ENCODE data around the gene PARD3B.

PARD3B gene

GRCh38 chr2:204693262-204693661 lies 148.0 kb downstream of the PARD3B start:
- Histone ChIP-seq H3K27ac (no peak overlapping the region), H3K36me3 (replicated peaks) (no peaks in the 10 kb centered on the region), H3K27me3 (replicated peaks) (no peaks in the 10 kb centered on the region), H3K4me3 (ENCODE audit: low read depth, low read length) (no peak overlapping the region)
- DNase-seq: no peak
- TF ChIP-seq CTCF (IDR thresholded peaks at IDR 0.05; ENCODE audit: low read depth, low read length, missing control alignments): no peak
- in situ Hi-C loops (cut with HindIII; ENCODE audit: low pct_ligation_motif_present, low sequenced_read_pairs): no loop called here

- Histone ChIP-seq H3K27me3 (replicated peaks) (no peaks in the 10 kb centered on the region), H3K36me3 (replicated peaks) (no peaks in the 10 kb centered on the region), H3K27ac (no peak overlapping the region), H3K4me3 (ENCODE audit: low read depth, low read length) (no peak overlapping the region)
- no peak for DNase-seq
- no peak for TF ChIP-seq CTCF (IDR thresholded peaks at IDR 0.05; ENCODE audit: low read depth, low read length, missing control alignments)
- in situ Hi-C loops (cut with HindIII; ENCODE audit: low pct_ligation_motif_present, low sequenced_read_pairs): no loop called here
Measured at GRCh38 chr2:204695506-204695905, 150.2 kb downstream of the PARD3B start.

GRCh38 chr2:204696124-204696523 lies 150.8 kb downstream of the PARD3B start:
- H3K4me3 ChIP-seq (ENCODE audit: low read depth, low read length): no peak overlapping the region
- no peak overlapping the region for H3K27ac ChIP-seq
- TF ChIP-seq CTCF (IDR thresholded peaks at IDR 0.05; ENCODE audit: low read depth, low read length, missing control alignments): no peak
- in situ Hi-C loops (cut with HindIII; ENCODE audit: low pct_ligation_motif_present, low sequenced_read_pairs): no loop called here
- DNase-seq: no peak
- no peaks in the 10 kb centered on the region for H3K27me3 ChIP-seq (replicated peaks)
- H3K36me3 ChIP-seq (replicated peaks): no peaks in the 10 kb centered on the region

GRCh38 chr2:204705243-204705932 lies 160.1 kb downstream of the PARD3B start:
- Histone ChIP-seq H3K4me3 (ENCODE audit: low read depth, low read length) (no peak overlapping the region), H3K27me3 (replicated peaks) (no peaks in the 10 kb centered on the region), H3K36me3 (replicated peaks) (no peaks in the 10 kb centered on the region), H3K27ac (no peak overlapping the region)
- in situ Hi-C loops (cut with HindIII; ENCODE audit: low pct_ligation_motif_present, low sequenced_read_pairs): no loop called here
- DNase-seq: peak; percentile 7
- TF ChIP-seq CTCF (IDR thresholded peaks at IDR 0.05; ENCODE audit: low read depth, low read length, missing control alignments): no peak

GRCh38 chr2:204706939-204707338 lies 161.7 kb downstream of the PARD3B start:
- Histone ChIP-seq H3K27ac (no peak overlapping the region), H3K36me3 (replicated peaks) (no peaks in the 10 kb centered on the region), H3K27me3 (replicated peaks) (no peaks in the 10 kb centered on the region), H3K4me3 (ENCODE audit: low read depth, low read length) (no peak overlapping the region)
- in situ Hi-C loops (cut with HindIII; ENCODE audit: low pct_ligation_motif_present, low sequenced_read_pairs): no loop called here
- peak; percentile 15 for DNase-seq
- TF ChIP-seq CTCF (IDR thresholded peaks at IDR 0.05; ENCODE audit: low read depth, low read length, missing control alignments): no peak

- H3K27ac ChIP-seq: no peak overlapping the region
- in situ Hi-C loops (cut with HindIII; ENCODE audit: low pct_ligation_motif_present, low sequenced_read_pairs): no loop called here
Measured at GRCh38 chr2:204713211-204713610, 167.9 kb downstream of the PARD3B start.

More at GRCh38 chr2:204713211-204713610, 167.9 kb downstream of the PARD3B start:
- H3K27me3 ChIP-seq (replicated peaks): no peaks in the 10 kb centered on the region
- DNase-seq: no peak
- no peaks in the 10 kb centered on the region for H3K36me3 ChIP-seq (replicated peaks)
- H3K4me3 ChIP-seq (ENCODE audit: low read depth, low read length): no peak overlapping the region
- TF ChIP-seq CTCF (IDR thresholded peaks at IDR 0.05; ENCODE audit: low read depth, low read length, missing control alignments): no peak

Data from brain microvascular endothelial cell (primary cell).